Measurements from ENCODE around the gene VWA8.
"Not testable (repeated sequence)": the region's sequence is repeated elsewhere in the genome, so short reads cannot be mapped to it uniquely, and the experiment has no call there.

The VWA8 gene

GRCh38 chr13:41639237-41639904 is 321.5 kb downstream of the VWA8 start:
- DNase-seq: no peak

- no peak for DNase-seq
Measured at GRCh38 chr13:41637586-41637985, 323.3 kb downstream of the VWA8 start.

- not testable (repeated sequence) for DNase-seq
Measured at GRCh38 chr13:41637032-41637431, 323.9 kb downstream of the VWA8 start.

GRCh38 chr13:41636590-41636989 is 324.3 kb downstream of the VWA8 start:
- DNase-seq: not testable (repeated sequence)

- no peak for DNase-seq
Measured at GRCh38 chr13:41634407-41634806, 326.5 kb downstream of the VWA8 start.

GRCh38 chr13:41633776-41634175 is 327.1 kb downstream of the VWA8 start:
- DNase-seq: no peak

- DNase-seq: no peak
Measured at GRCh38 chr13:41631296-41631965, 329.5 kb downstream of the VWA8 start.

GRCh38 chr13:41627425-41627824 is 333.5 kb downstream of the VWA8 start:
- no peak for DNase-seq

GRCh38 chr13:41624041-41624440 is 336.9 kb downstream of the VWA8 start:
- DNase-seq: no peak

- DNase-seq: no peak
Measured at GRCh38 chr13:41622432-41623429, 338.2 kb downstream of the VWA8 start.

GRCh38 chr13:41621716-41622431 is 339.0 kb downstream of the VWA8 start:
- DNase-seq: no peak

- not testable (repeated sequence) for DNase-seq
Measured at GRCh38 chr13:41617633-41618032, 343.3 kb downstream of the VWA8 start.

- DNase-seq: no peak
Measured at GRCh38 chr13:41616151-41616550, 344.8 kb downstream of the VWA8 start.

- no peak for DNase-seq
Measured at GRCh38 chr13:41615528-41615855, 345.4 kb downstream of the VWA8 start.

- no peak for DNase-seq
Measured at GRCh38 chr13:41614671-41615527, 346.0 kb downstream of the VWA8 start.

- DNase-seq: no peak
Measured at GRCh38 chr13:41613984-41614661, 346.8 kb downstream of the VWA8 start.

GRCh38 chr13:41613471-41613870 is 347.4 kb downstream of the VWA8 start:
- no peak for DNase-seq

- DNase-seq: no peak
Measured at GRCh38 chr13:41611385-41611784, 349.5 kb downstream of the VWA8 start.

GRCh38 chr13:41610404-41610803 is 350.5 kb downstream of the VWA8 start:
- no peak for DNase-seq

- no peak for DNase-seq
Measured at GRCh38 chr13:41609828-41610227, 351.1 kb downstream of the VWA8 start.

- DNase-seq: no peak
Measured at GRCh38 chr13:41608839-41609177, 352.1 kb downstream of the VWA8 start.
